Measurements from ENCODE around the gene DTD1.

The DTD1 gene

DNA sequence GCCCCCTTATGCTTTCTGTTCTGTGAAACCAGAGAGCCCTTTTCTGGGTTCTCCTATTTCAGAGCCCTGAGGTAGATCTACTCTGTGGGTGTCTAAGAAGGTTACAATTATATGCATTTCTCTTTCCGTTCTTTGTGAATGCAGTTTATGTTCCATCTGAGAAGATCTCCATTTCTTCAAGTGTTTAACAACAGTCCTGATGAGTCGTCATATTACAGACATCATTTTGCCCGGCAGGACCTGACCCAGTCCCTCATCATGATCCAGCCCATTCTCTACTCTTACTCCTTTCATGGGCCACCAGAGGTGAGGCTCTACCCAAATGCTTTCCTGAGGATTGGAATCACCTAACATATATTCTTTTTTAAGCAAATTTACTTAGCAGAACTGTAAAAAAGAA, 39.4 kb upstream of the DTD1 start:
- intact Hi-C loops (cut with DNase I; ENCODE audit: low total_unique reads) = no loop called here
- Histone ChIP-seq H3K27ac (no peak overlapping the region), H3K4me1 (no peaks in the 10 kb centered on the region), H3K9me3 (no peaks in the 10 kb centered on the region), H3K4me3 (no peak overlapping the region), H3K36me3 (peaks cover 44 to 96% (median 75%) of the 10 kb centered on the region in 3 donors), H3K27me3 (no peaks in the 10 kb centered on the region)
- no peak for DNase-seq
- TF ChIP-seq, protein P1, sequence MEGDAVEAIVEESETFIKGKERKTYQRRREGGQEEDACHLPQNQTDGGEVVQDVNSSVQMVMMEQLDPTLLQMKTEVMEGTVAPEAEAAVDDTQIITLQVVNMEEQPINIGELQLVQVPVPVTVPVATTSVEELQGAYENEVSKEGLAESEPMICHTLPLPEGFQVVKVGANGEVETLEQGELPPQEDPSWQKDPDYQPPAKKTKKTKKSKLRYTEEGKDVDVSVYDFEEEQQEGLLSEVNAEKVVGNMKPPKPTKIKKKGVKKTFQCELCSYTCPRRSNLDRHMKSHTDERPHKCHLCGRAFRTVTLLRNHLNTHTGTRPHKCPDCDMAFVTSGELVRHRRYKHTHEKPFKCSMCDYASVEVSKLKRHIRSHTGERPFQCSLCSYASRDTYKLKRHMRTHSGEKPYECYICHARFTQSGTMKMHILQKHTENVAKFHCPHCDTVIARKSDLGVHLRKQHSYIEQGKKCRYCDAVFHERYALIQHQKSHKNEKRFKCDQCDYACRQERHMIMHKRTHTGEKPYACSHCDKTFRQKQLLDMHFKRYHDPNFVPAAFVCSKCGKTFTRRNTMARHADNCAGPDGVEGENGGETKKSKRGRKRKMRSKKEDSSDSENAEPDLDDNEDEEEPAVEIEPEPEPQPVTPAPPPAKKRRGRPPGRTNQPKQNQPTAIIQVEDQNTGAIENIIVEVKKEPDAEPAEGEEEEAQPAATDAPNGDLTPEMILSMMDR (IDR thresholded peaks at IDR 0.05) = no peak

DNA sequence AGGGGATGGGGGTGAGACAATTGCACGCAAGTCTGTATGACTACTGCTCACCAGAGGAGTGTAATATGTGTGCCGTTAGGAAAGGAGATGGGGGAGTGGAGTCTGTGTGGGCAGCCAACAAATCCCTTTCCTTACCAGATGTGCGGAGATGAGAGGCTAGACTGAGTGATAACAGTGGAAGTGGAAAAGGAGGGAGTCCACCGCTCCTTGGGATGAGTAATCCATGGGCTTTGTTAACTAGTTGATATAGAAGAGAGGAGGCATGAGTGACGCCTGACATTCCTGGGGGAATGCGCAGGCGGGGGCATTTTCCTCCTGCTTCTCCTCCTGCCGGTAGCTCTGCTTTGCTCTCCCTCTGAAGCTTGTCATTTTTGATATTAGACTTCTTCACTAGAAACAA, 34.1 kb upstream of the DTD1 start:
- no peak for DNase-seq
- peaks cover 47 to 88% (median 68%) of the 10 kb centered on the region in 3 donors for H3K36me3 ChIP-seq
- H3K9me3 ChIP-seq = no peaks in the 10 kb centered on the region
- H3K27ac ChIP-seq = no peak overlapping the region
- H3K27me3 ChIP-seq = no peaks in the 10 kb centered on the region
- no peaks in the 10 kb centered on the region for H3K4me1 ChIP-seq
- TF ChIP-seq, protein P1 (IDR thresholded peaks at IDR 0.05) = no peak
- no peak overlapping the region for H3K4me3 ChIP-seq
- intact Hi-C loops (cut with DNase I; ENCODE audit: low total_unique reads) = no loop called here

DNA sequence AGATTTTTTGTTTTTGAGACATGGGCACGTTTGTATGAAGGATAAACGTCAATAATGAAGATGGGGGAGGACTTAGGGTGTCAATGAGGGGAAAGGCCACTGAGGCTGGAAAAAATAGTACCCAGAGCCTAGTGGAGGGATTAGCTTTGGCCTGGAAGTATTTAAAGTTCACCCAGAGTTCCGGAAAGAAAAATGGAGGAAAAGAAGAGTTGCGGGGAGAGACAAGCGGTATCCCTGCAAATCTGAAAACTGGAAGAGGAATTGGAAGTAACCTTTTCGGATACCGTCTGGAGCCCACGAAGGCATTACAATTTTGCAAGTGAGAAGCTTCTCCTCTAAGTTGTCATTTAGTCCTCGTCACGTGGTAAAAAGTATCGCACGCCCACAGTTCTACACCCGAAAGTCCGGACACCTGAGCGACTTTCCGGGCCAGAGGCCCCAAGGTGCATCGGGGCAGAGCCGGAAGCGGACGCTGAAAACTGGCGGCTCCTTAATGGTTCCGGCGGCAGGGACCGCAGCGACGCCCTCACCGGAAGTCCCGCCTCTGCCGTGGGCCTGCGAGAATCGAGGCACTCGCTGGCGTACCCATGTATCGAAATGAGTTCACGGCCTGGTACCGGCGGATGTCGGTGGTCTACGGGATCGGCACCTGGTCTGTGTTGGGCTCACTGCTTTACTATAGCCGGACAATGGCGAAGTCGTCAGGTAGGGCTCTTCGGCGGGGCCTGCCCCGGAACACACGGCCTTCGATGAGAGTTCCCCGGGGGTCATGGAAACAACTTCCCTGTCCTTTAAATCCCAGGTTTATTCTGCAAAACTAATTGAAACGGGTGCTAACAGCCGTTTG, 20.7 kb upstream of the DTD1 start, which contains the start of gene SMIM26:
Gene SMIM26 (plus strand): TSS at position 541 of the 847 bp plus-strand sequence. CDS start 47 bp downstream, at position 588.
- TF ChIP-seq, protein P1 (IDR thresholded peaks at IDR 0.05) = no peak
- Histone ChIP-seq H3K4me1 (peaks cover 0 to 12% (median 7%) of the 10 kb centered on the region in 4 donors), H3K9me3 (no peaks in the 10 kb centered on the region), H3K36me3 (peaks cover 18 to 46% (median 24%) of the 10 kb centered on the region in 3 donors), H3K4me3 (peak within 1 kb of the TSS; percentile 58 to 76), H3K27me3 (no peaks in the 10 kb centered on the region), H3K27ac (peak within 1 kb of the TSS; percentile 82 to 92)
- intact Hi-C loops (cut with DNase I; ENCODE audit: low total_unique reads) = loop anchor here (5.0 kb wide), 1 partner anchor 60 kb away; the partner anchor contains the start of gene SEC23B
- DNase-seq = peak; percentile 90 to 93

DNA sequence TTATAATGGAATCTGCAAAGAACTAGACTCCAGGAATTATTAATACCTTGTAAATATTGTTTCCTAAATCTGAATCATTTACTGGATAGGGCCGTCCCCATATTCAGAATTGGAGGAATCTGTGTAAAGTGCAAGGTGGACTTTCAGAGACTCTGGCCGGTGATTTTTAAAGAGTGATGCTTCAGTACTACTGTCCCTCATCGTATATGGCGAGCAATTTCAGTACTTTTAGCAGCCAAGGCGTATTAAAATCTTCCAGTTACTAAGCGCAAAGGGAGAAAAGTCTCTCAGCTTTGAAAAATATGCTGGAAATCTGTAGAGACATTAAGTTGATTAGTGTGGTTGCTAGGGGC, 20.1 kb upstream of the DTD1 start:
- DNase-seq = no peak
- intact Hi-C loops (cut with DNase I; ENCODE audit: low total_unique reads) = loop anchor here (5.0 kb wide), 1 partner anchor 60 kb away; the partner anchor contains the start of gene SEC23B
- Histone ChIP-seq H3K9me3 (no peaks in the 10 kb centered on the region), H3K27ac (peak overlapping the region; percentile 82 to 92), H3K27me3 (no peaks in the 10 kb centered on the region), H3K36me3 (peaks cover 18 to 40% (median 24%) of the 10 kb centered on the region in 3 donors), H3K4me3 (peak overlapping the region; percentile 58 to 76), H3K4me1 (peaks cover 0 to 12% (median 7%) of the 10 kb centered on the region in 4 donors)
- TF ChIP-seq, protein P1 (IDR thresholded peaks at IDR 0.05) = no peak

DNA sequence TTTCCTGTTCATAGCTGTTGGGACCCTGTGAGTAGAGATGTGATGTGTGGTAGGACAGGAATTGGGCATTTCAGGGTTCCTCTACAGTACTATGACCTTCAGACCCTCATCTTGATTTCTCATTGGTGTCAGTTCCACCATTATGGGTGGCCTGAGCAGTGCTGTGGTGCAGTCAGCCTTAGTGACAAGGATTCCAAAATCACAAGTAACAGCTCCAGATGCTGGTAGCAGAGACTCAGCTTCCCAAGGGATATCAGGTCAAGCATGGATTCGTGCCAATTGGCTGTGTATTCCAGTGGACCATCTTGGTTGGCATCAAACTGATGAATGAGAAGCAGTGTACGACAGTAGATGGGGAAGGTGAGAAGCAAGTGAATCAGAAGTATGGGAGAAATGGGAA, 16.8 kb upstream of the DTD1 start:
- Histone ChIP-seq H3K27ac (no peak overlapping the region), H3K9me3 (no peaks in the 10 kb centered on the region), H3K4me3 (no peak overlapping the region), H3K36me3 (peaks cover 18 to 34% (median 24%) of the 10 kb centered on the region in 3 donors), H3K4me1 (peaks cover 0 to 12% (median 7%) of the 10 kb centered on the region in 4 donors), H3K27me3 (no peaks in the 10 kb centered on the region)
- no peak for DNase-seq
- TF ChIP-seq, protein P1 (IDR thresholded peaks at IDR 0.05) = no peak
- intact Hi-C loops (cut with DNase I; ENCODE audit: low total_unique reads) = no loop called here

Measured in tibial artery (tissue), 4 donors.